HG03439 (cell line): ENCODE data around the gene DUS2.
"Not testable (repeated sequence)": the region's sequence is repeated elsewhere in the genome, so short reads cannot be mapped to it uniquely, and the experiment has no call there.

Experiments used
- ATAC-seq: cut with Tn5 transposase; IDR thresholded peaks from one replicate; pipeline ENCODE4 v1.9.1; 2021; ENCODE audit warnings: mild to moderate bottlenecking, moderate library complexity; ENCODE audit not compliant: unreplicated experiment

DUS2 gene

GRCh38 chr16:68117884-68118283 lies 94.8 kb downstream of the DUS2 start:
- ATAC-seq: no peak

- not testable (repeated sequence) for ATAC-seq
Observed at GRCh38 chr16:68118954-68119353, 95.9 kb downstream of the DUS2 start.

GRCh38 chr16:68120496-68120895 lies 97.4 kb downstream of the DUS2 start:
- not testable (repeated sequence) for ATAC-seq

GRCh38 chr16:68126395-68126794 lies 103.3 kb downstream of the DUS2 start:
- no peak for ATAC-seq

- ATAC-seq: no peak
Observed at GRCh38 chr16:68128577-68129305, 105.7 kb downstream of the DUS2 start.
